ENCODE measurements around the gene ANXA9.

Gene ANXA9

GRCh38 chr1:151002051-151002450 lies 20.0 kb downstream of the ANXA9 start:
- TF ChIP-seq, protein P1, sequence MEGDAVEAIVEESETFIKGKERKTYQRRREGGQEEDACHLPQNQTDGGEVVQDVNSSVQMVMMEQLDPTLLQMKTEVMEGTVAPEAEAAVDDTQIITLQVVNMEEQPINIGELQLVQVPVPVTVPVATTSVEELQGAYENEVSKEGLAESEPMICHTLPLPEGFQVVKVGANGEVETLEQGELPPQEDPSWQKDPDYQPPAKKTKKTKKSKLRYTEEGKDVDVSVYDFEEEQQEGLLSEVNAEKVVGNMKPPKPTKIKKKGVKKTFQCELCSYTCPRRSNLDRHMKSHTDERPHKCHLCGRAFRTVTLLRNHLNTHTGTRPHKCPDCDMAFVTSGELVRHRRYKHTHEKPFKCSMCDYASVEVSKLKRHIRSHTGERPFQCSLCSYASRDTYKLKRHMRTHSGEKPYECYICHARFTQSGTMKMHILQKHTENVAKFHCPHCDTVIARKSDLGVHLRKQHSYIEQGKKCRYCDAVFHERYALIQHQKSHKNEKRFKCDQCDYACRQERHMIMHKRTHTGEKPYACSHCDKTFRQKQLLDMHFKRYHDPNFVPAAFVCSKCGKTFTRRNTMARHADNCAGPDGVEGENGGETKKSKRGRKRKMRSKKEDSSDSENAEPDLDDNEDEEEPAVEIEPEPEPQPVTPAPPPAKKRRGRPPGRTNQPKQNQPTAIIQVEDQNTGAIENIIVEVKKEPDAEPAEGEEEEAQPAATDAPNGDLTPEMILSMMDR (IDR thresholded peaks at IDR 0.05; ENCODE audit: insufficient read depth, low read depth, low read length, missing control alignments) = no peak
- DNase-seq (ENCODE audit: low read depth) = no peak
- no peak overlapping the region for H3K4me3 ChIP-seq (ENCODE audit: low read depth, low read length)

GRCh38 chr1:151002611-151003010 lies 20.5 kb downstream of the ANXA9 start:
- no peak overlapping the region for H3K4me3 ChIP-seq (ENCODE audit: low read depth, low read length)
- TF ChIP-seq, protein P1 (IDR thresholded peaks at IDR 0.05; ENCODE audit: insufficient read depth, low read depth, low read length, missing control alignments) = no peak
- DNase-seq (ENCODE audit: low read depth) = no peak

- no peak for DNase-seq (ENCODE audit: low read depth)
- no peak overlapping the region for H3K4me3 ChIP-seq (ENCODE audit: low read depth, low read length)
- TF ChIP-seq, protein P1 (IDR thresholded peaks at IDR 0.05; ENCODE audit: insufficient read depth, low read depth, low read length, missing control alignments) = no peak
These were observed 21.1 kb downstream of the ANXA9 start for GRCh38 chr1:151003180-151003579.

DNA sequence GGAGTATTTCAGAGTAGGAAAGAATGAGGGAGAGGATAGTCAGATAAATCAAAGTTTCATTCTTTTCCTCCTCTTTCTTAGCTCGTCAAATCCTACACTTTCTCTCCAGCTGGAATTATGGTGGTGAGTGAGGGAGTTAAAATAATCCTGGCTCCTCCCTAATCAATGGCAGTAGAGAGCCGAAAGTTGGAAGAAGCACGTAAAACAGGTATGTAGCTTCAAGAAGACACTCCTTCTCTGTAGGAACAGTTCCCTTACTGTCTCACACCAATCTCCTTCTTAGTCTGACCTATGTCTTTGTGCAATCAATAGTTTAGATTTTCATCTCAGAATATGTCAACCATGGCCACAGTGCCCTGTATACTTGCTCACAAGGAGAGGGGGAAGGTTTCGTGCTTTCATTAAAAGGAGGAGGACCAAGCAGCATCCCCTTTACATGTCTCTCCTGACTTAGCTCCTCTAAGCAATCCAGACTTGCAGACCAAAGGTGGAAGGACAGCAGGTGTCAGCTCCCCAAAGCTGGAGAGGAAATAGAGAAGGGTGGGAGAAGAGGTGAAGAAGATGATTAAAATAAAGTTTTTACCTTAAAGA lies 23.7 kb downstream of the ANXA9 start:
- TF ChIP-seq, protein P1 (IDR thresholded peaks at IDR 0.05; ENCODE audit: insufficient read depth, low read depth, low read length, missing control alignments) = no peak
- H3K4me3 ChIP-seq (ENCODE audit: low read depth, low read length) = peak overlapping the region; percentile 59
- DNase-seq (ENCODE audit: low read depth) = no peak

DNA sequence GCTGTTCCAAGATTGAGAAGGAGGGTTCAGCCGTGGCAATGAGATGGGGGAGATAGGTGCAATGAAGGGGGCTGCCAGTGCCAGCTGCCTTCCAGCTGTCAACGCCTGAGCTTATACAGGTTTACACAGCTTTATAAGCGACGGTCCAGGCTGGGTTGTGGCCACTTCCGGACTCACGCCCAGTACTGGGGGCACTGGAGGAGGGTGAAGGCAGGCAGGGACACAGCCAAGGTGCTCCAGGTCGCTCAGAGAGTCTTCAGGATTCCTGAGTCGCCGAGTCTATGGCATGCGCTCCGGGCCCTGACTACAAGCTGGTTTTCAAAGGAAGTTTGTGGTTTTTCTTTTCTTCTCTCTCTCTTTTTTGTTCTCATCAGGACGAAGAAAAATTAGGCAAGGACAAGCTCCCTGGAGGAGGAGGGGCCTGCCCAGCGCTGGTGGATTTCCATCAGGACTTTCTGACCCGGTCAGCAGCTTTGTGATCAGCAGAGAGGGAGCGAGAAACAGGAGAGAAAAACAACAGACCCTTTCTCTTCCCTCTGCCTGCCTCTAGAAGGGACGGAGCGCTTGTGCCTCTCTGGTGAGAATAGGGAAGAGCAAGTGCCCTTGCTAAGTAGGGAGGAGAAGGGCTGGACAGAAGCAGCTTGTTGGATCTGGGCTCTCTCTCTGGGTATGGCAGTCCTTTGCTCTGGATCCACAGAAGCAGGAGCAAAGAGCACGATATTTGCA lies 24.4 kb downstream of the ANXA9 start, which contains the start of gene MINDY1:
Gene MINDY1, minus strand, starts transcription at position 576 of the 726 bp plus-strand sequence. CDS start 4,285 bp downstream, outside the sequence.
- peak; percentile 67 for DNase-seq (ENCODE audit: low read depth)
- TF ChIP-seq, protein P1 (IDR thresholded peaks at IDR 0.05; ENCODE audit: insufficient read depth, low read depth, low read length, missing control alignments) = no peak
- peak within 1 kb of the TSS; percentile 59 for H3K4me3 ChIP-seq (ENCODE audit: low read depth, low read length)

DNA sequence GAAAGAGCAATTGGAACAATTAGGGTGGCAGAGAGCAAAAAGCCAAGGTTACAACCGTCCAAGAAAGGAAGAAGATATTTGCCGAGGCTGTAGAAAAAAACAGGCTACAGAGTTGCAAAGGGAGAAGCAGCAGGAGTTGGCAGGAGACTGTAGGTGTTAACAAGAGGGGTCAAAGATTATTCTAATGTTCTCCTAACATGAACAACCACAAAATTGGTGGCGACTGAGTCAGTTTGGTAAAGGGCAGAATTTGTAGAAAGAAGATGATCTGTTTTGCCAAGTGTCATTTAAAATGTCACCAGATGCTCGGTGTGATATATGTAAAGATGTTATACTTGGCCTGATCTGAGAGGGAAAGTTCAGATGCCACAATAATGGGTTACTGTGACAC lies 25.8 kb downstream of the ANXA9 start:
- peak overlapping the region; percentile 99 for H3K4me3 ChIP-seq (ENCODE audit: low read depth, low read length)
- DNase-seq (ENCODE audit: low read depth) = no peak

More for the DNA sequence above, 25.8 kb downstream of the ANXA9 start:
- TF ChIP-seq, protein P1 (IDR thresholded peaks at IDR 0.05; ENCODE audit: insufficient read depth, low read depth, low read length, missing control alignments) = no peak
